Non-pigmented ciliary epithelial cell (primary cell): ENCODE results near the gene NAB1.

Experiments used
- DNase-seq: peaks from one replicate; pipeline ENCODE4 v3.0.0-alpha.2; 2010; ENCODE audit warnings: low read depth

The NAB1 gene

GRCh38 chr2:190637281-190637734 is 11.6 kb upstream of the NAB1 start:
- DNase-seq, result peak; percentile 32

- DNase-seq, result no peak
Measured at GRCh38 chr2:190637903-190638618, 10.8 kb upstream of the NAB1 start.

- no peak for DNase-seq
Measured at GRCh38 chr2:190640117-190640516, 8.8 kb upstream of the NAB1 start.

- DNase-seq, result no peak
Measured at GRCh38 chr2:190641469-190641868, 7.4 kb upstream of the NAB1 start.

GRCh38 chr2:190646780-190647522 is 1.9 kb upstream of the NAB1 start:
- no peak for DNase-seq

- DNase-seq, result peak; percentile 54
Measured at GRCh38 chr2:190648289-190649034, 421 bp upstream of the NAB1 start.

- no peak for DNase-seq
Measured at GRCh38 chr2:190649798-190650390, 1.0 kb downstream of the NAB1 start.

- DNase-seq, result no peak
Measured at GRCh38 chr2:190651413-190651812, 2.5 kb downstream of the NAB1 start.

- DNase-seq, result no peak
Measured at GRCh38 chr2:190653231-190653630, 4.3 kb downstream of the NAB1 start.

GRCh38 chr2:190653931-190654330 is 5.0 kb downstream of the NAB1 start:
- no peak for DNase-seq

GRCh38 chr2:190655113-190655512 is 6.2 kb downstream of the NAB1 start:
- DNase-seq, result no peak

- no peak for DNase-seq
Measured at GRCh38 chr2:190655570-190655969, 6.7 kb downstream of the NAB1 start.

- no peak for DNase-seq
Measured at GRCh38 chr2:190656301-190656700, 7.4 kb downstream of the NAB1 start.

GRCh38 chr2:190657474-190658255 is 8.8 kb downstream of the NAB1 start:
- DNase-seq, result no peak

- no peak for DNase-seq
Measured at GRCh38 chr2:190659553-190659952, 10.7 kb downstream of the NAB1 start.

GRCh38 chr2:190662754-190663153 is 13.9 kb downstream of the NAB1 start:
- no peak for DNase-seq

GRCh38 chr2:190663348-190663747 is 14.5 kb downstream of the NAB1 start:
- no peak for DNase-seq

- no peak for DNase-seq
Measured at GRCh38 chr2:190663839-190664238, 15.0 kb downstream of the NAB1 start.

GRCh38 chr2:190664240-190664639 is 15.4 kb downstream of the NAB1 start:
- DNase-seq, result peak; percentile 68

- DNase-seq, result no peak
Measured at GRCh38 chr2:190666895-190667294, 18.0 kb downstream of the NAB1 start.

GRCh38 chr2:190668892-190669291 is 20.0 kb downstream of the NAB1 start:
- no peak for DNase-seq
